M059J (cell line): ENCODE data around the gene ATP8A1. TPM values are rescaled to one million over a fixed set of nuclear protein-coding genes. Genes with fewer than 3 reads are reported as not detected.

Experiments used
- DNase-seq: peaks from one replicate; pipeline ENCODE4 v3.0.0-alpha.2; 2012; ENCODE audit warnings: low read depth
- total RNA-seq: library from RNA; depleted of rRNA; stranded (reverse); fragments of >200 nt; shearing (Covaris generic); gene quantifications from 2 replicates; pipeline ENCODE4 v1.2.3, GENCODE V29; 2014

Gene ATP8A1
- total RNA-seq, 1 experiment from 2014 or later, result 0.81 TPM

DNA sequence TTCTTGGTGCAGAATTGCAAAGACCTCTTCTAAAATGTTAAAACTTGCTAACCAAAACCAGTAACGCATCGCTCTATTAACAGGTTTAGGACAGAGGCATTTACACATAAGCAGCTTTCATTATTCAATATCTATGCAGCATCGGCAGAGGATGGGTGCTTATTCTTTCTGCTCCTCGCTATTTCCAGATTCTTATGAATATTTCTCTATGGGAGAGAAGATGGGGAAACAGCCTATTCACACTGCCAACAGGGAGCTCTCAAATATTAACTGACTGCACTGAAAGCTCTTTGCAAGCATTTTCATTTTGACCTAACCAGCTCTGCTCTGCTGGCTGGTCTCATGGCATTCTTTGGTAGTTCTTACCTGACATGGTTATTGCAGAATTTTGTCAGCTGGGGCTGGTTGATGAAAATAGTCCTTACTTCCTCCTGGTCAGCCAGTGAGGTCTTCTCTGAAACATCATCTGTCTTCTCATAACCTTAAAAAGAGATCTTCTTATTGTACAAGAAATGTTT is 30.2 kb downstream of the ATP8A1 start:
- no peak for DNase-seq

DNA sequence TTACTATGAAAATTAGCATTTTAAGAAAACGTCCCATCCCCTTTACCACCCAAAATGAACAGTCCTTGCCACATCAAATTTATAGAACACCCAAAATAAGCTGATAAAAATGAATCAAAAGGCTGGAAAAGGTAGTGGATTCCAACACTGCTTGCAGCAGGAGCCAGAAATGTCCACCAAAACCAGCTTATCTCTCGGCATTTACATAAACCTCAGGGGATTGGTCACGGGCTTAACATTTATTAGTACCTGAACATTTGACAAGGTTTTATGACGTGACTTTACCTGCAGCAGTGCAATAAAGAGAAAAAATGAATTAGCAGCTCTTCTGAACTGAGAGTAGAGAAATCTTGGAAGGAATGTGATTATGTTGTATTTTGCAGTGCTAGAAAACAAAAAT is 31.6 kb downstream of the ATP8A1 start:
- no peak for DNase-seq

DNA sequence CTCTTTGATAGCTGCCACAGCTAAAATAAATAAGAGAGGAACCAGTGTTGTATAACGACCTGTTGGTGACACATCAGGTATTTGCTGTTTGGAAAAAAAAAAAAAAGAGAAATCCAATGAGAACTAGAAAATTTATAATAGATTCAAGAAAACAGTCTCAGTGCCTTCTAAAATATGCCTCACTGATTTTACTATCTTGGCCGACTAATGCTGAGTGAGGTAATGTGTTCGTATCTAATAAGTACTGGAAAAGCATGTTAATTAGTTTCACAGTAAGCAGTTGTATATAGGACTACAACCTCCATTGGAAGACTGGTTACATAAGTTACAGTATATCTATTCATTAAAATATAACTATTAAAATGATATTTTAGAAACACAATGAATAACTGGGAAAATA is 32.4 kb downstream of the ATP8A1 start:
- DNase-seq, result no peak

DNA sequence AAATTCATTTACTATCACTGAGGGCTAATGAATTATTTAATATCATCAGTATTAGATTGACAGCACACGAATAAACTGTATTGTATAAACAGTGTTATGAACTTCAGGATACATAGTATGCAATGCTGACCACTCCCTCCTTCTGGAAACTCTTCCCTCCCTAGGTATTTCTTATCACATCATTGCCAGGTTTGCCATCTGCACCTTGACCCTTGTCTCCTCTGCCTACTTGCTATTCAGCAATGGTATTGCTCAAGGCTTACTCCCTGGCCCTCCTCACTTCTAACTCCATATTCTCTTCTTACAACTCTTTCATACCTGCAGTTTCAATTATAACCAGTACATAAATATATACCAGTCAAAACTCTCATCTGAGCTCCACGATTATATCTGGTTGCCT is 38.9 kb downstream of the ATP8A1 start:
- DNase-seq, result no peak

DNA sequence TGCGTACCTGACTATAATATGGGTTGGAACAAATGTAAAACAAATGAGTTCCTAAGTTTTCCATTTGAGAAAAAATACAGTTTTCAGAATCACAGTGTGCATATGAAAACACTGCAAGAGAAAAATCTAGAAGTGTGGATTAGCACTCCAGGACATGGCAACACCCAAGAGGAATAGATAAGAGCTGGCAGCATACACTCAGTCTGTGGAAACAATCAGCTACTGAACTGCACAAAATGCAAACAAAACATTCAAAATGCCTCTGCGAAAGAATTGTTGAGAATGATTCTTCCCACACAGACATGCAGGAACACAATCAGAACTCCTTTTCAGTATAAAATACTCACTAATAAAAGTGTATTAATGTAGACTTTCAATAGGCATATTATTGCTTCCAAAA is 39.9 kb downstream of the ATP8A1 start:
- DNase-seq, result no peak

DNA sequence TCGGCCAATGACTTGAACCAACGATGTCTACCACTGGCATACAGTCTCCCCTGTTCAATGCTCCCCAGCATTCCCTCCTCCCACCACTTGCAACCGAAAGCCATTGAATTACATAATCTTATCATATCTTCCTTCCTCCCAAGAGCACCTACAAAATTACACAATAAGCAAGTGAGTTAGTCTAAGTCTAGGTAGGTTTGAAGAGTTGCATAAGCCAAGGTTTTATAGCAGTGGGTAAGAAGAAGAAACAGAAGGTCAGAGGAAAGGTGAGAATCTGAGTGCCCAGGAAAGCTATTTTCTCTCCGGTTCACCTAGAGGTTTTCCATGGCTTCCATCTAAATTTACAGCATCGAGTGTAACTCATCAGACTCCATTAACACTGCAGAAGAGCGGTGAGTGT is 40.3 kb downstream of the ATP8A1 start:
- DNase-seq, result no peak

DNA sequence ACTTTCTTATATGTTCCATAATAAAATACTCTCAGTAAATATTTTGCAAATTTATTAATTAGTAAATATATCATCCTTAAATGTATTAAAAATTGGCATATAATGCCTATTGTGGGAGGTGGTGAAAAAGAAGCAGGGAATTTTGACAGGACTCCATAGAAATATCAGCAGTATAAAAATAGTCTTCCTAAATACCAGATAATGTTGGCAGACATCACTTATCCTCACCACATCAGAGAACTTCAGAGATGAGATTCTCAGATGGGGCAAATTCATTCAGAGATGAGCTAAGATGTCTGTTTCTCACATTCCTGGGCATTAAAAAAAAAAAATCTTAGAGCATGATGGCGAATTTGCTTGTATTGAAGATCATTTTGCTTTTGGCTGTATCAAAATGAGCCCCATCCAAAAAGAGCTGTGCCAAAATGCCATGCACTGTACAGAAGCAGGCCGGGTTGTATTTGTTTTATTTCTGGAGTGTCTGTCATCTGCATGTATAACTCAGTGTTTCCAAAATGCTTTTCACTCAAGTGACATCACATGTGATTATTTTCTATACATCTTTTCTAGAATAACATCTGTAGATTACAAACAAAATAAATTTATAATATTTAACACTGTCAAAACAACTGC is 41.7 kb downstream of the ATP8A1 start:
- DNase-seq, result no peak

DNA sequence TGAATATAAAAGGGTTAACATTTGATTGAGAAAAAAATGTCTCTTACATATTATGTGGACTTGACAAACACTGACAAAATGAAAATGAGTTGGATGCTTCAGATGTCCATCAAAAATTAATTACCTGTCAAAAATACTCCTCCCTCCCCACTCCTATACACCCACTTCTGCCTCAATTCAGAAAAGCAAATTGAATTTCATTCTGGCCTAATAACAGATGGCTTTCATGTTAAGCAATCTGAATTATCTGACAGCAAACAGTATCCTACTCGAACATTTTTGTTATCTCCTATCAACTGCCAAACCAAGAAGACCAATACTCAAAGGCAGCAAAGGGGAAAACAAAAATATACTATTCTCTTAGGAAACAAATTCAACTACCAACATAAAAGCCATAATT is 44.0 kb downstream of the ATP8A1 start:
- DNase-seq, result no peak

DNA sequence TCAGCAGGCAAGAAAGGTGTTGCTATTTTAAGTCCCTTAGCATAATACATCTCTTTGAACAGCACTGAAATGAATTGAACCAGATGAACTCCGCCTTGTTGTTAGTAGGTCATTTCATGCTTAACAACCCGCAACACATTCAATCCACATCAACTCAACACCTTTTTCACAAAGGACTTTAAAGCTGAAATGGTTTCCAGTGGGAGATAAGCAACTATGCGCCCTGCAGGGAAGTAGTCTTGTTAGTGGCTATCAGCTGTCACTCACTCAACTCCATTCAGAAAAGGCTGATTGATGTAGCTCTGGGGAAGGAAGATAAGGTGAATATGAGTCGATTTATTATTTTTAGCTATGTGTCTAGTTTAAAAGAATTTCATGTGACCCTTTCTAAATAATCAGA is 46.0 kb downstream of the ATP8A1 start:
- DNase-seq, result no peak

DNA sequence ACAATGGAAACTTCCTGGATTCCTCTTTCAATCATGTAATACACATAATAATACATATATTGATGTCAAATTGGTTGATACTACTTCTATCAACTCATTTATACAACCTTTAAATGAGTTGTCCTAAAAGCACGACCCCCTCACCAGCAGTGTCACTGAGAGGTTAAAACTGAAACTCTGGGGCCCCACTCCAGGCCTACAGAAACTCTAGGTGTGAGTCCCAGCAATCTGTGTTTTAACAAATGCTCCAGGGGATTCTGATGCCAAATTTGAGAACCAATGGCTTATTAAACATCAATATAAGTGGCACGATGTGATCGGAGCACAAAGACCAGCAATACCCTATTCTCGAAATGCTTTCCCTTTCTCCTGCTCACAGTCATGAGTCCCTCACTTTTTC is 47.9 kb downstream of the ATP8A1 start:
- no peak for DNase-seq

DNA sequence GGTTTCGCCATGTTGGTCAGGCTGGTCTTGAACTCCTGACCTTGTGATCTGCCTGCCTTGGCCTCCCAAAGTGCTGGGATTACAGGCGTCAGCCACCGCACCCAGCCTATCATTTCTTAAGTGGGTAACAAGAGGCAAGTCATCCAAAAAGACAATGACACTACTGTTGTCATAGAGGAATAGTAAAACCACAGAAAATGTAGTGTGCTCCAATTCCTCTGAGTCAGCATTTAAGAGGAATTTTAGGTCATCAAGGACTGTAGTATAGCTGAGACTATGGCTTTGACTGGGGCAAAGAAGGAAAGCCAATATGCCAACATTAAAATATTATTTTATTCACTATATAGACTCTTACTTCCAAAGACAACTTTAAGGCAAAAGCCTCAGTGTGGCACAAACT is 48.4 kb downstream of the ATP8A1 start:
- peak; percentile 21 for DNase-seq

DNA sequence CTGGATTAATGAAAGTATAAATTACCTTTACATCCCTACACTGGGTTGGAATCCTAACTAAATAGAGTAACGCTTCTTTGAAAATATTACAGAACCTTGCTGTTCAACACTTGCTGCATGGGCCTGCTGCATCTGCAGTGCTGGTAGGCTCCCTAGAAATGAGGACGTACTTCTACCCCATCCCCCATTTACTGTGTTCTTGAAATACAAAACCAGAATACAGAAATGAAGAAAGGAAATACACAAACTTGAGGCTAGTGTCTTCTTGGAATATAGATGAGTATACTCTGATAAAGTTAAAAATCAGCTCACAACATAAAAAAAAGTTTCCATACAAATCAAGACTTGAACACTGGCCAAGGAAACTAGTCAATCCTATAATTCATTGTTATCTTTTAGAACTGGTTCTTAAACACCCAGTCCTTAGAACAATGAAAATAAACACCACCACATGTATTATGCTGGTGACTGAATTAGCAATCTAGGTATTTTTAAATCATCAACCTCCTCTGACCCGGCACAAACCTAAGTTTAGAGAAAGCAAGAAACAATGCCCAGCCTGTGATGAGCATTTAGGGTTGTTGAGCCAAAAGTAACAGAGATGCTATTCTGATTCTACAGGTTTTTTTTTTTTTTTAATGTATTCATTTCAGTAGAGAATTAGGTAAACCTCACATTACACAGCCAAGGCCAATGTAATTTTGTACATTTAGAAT is 49.7 kb downstream of the ATP8A1 start:
- DNase-seq, result no peak

DNA sequence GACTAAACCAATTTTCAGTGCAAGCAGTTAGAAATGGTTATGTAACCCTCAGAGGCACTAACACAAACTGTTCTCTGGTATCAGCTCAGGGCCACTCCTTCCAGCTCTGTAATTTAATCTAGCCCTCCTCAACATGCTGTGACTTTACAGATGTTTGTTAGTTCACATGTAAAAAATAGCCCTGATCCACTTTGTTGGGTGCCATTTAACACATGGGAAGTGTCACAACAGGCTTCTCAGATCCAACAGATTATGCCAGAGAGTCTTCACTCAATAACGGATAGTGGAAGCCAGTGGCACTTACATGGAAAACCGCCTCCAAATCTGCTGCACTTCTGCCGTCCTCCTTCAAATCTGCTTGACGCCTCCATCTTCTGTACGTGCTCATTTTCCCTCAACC is 51.6 kb downstream of the ATP8A1 start:
- no peak for DNase-seq

DNA sequence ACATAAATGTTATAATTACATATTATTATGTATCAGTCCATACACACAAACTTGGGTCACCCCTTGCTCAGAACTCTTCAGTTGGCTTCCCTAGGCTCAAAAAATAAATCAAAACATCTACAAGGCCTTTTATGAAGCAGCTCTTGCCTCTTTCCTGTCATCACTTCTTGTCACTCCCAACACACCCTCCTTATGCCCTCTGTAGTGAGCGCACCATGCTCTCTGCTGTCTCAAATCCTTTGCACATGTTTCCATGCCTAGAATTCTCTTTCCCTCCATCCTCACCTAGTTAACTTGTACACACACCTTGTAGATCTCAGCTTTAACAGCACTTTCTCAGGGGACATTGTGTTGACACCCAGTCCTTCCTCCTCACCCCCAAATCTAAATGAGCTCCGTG is 53.0 kb downstream of the ATP8A1 start:
- DNase-seq, result no peak

DNA sequence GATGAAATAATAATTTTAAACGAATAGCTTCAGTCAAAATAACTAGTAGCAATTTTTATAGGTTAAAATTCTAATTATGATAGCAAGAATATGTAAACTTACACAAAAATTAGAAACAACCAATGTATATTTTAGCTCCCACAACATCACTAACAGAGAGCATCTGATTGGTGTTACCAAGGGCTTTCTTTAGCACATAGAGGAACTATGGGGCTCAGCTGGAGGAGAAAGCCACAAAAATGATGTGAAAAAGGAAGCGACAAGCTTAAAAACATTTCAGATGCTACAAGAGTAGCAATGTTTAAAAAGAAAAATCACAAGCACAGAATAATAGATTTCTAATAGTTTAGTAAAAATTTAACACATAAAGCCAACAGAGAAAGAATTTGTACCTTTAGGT is 56.3 kb downstream of the ATP8A1 start:
- DNase-seq, result no peak

DNA sequence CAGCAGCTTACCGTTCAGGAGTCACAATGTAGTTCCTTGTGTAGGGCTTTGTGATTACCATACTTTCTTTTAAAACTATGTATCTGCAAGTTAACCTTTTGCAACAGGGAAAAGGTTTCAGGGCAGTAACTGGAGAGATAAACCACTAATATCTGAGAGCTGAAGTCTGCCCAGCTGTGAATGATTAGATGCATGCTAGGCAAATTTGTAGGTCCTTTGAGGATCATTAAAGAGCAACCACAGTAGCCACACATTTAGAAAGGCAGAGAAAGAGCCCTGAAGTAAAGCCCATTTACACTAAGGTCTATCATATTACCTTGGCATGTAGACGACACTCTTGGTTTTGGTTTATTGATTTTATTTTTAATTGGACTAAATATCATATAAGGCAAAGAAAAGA is 60.0 kb downstream of the ATP8A1 start:
- no peak for DNase-seq

DNA sequence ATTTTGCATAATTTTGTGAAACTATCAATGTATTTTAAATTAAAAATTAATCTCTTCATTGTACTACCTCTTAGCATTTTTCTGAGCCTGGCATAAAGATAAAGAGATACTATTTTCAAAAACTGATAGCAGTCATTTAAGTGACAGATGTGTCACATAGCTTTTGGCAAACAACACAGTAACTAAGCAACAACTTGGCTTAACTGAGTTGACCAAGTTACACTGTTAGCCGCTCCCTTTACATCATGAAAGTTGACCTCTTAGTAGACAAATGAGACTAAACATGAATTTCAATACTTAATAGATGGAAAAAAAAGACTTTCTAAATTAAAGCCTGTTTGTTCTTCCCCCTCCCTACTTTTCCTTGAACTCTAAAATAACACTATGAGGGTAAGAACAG is 62.0 kb downstream of the ATP8A1 start:
- no peak for DNase-seq

DNA sequence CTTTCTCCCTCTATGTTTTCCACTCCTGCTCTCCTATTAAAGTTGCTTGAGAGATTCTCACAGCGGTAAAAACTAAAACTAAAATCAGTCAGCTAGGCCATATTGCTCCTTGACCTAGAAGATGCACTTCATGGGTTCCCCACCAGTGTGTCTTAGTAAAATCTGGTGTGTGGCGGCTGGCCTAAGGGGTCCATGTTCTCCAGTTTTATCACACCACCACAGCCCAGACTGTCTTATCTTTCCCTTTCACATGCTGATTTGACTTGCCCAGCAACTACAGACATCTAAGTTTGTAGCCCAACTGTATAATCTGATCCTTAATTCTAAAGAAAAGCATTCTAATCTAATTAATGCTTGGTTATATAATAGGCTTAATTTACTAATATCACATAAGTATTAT is 68.0 kb downstream of the ATP8A1 start:
- no peak for DNase-seq

DNA sequence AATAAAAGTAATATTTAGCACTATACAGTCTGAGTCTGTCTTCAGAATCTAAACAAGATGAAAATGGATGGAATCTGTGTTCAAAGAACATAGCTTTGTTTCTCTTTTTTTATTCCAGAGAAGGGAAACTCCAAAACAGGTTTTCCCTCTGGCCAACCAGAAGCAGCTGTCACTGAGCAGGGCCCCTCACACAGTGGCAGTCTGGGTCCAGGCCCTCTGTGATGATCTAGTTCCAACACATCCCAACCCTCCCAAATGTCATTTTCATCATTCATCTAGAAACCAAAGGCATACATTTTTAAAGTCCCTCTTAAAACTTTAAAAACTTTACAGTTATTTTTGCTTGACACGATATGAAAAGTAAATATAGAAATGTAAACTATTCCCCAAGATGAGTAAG is 70.1 kb downstream of the ATP8A1 start:
- DNase-seq, result no peak

DNA sequence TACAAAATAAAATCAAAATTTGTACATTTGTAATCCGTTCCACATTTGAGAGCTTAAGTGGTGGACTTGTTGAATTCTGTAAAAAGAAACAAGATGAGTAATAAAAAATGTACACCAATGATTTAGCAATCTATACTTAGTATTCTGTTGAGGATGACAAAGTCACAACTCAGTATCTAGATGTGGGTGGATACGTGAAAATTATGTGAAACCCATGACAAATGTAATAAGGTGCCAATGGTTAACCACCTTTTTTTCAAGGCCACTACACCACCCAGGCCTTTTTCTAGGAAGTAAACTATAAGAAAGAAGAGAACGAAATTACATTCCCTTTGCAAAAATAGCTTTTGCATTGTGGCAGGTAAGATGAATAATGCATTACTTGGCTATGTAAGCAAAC is 77.0 kb downstream of the ATP8A1 start:
- DNase-seq, result no peak

DNA sequence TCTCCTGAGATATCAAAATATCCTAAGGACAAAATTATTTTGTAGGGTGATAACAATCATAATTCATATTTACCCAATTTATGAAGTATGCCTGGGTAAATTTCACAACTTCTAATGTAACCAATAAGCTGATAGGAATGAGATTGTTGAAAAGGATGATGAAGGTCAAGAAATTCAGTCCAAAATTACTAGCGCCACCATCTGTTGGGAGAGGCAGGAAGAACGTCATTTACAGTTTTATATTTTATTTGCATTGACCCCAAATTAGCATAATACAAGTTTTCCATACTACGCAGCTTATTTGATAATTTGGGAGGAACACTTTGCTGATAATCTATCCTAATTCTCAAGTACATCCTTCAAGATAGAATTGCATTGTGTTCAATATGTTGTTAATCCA is 78.7 kb downstream of the ATP8A1 start:
- DNase-seq, result no peak

DNA sequence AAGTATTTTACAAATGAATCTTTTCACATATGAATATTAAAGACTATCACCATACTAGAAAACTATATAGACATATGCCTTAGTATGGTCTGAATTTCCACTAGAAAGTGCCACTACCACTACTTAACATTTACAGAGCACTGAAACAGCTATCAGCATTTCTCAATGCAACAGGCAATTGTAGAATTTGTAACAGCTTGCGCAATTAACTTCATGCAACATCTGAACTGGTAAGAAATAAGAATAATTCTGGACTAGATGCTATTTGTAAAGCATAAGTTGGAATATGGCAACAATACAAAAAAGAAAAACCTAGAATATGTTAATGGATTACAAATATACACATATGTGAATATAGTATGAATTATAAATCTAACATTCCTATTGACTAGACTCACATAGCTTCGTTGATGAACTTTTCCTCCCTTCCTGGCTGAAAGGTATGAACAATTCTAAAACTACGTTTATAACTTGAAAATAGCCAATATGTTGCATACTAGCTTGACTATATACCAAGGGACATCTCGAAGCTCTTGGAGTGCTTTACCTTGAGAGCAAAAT is 82.0 kb downstream of the ATP8A1 start:
- no peak for DNase-seq

DNA sequence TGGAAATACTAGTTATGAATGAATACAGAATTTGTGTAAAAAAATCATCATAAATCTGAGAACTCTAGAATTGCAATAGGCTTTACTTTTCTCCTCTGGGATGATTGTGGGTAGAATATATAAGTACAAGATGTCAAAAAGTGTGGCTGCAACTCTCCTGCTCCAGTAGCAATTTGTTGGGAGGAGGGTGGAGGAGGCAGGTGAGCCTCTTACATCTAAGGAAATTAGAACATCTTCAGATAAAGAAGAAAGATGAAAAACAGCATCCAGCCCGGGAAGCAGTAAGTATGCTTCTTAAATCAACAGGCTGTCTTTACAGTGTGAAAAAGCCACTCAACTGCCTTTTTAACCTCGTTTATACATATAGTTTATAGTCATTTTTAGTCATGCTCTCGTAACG is 83.7 kb downstream of the ATP8A1 start:
- DNase-seq, result no peak
